ENCODE measurements around the gene ALG8. TPM values are rescaled to one million over a fixed set of nuclear protein-coding genes. Genes with fewer than 3 reads are reported as not detected.

The ALG8 gene
- total RNA-seq, 1 donor from 2014 or later, result 18.4 TPM

GRCh38 chr11:78161962-78162371 is 22.5 kb upstream of the ALG8 start:
- no peak for DNase-seq (ENCODE audit: low read depth)
- no peaks in the 10 kb centered on the region for H3K36me3 ChIP-seq (ENCODE audit: control insufficient read depth, insufficient read depth, low read length)
- no peaks in the 10 kb centered on the region for H3K27me3 ChIP-seq (ENCODE audit: control insufficient read depth, insufficient read depth, low read length)
- no peak for TF ChIP-seq CTCF (IDR thresholded peaks at IDR 0.05; ENCODE audit: insufficient read depth, low read length, severe bottlenecking)
- no peak overlapping the region for H3K4me3 ChIP-seq (ENCODE audit: low read depth, low read length)
- FAIRE-seq, result no peak

GRCh38 chr11:78161346-78161745 is 21.9 kb upstream of the ALG8 start:
- DNase-seq (ENCODE audit: low read depth) (no peak), FAIRE-seq (no peak)
- Histone ChIP-seq H3K4me3 (ENCODE audit: low read depth, low read length) (no peak overlapping the region), H3K27me3 (ENCODE audit: control insufficient read depth, insufficient read depth, low read length) (no peaks in the 10 kb centered on the region), H3K36me3 (ENCODE audit: control insufficient read depth, insufficient read depth, low read length) (no peaks in the 10 kb centered on the region)
- TF ChIP-seq CTCF (IDR thresholded peaks at IDR 0.05; ENCODE audit: insufficient read depth, low read length, severe bottlenecking), result no peak

GRCh38 chr11:78160557-78160956 is 21.1 kb upstream of the ALG8 start:
- Histone ChIP-seq H3K36me3 (ENCODE audit: control insufficient read depth, insufficient read depth, low read length) (no peaks in the 10 kb centered on the region), H3K4me3 (ENCODE audit: low read depth, low read length) (no peak overlapping the region), H3K27me3 (ENCODE audit: control insufficient read depth, insufficient read depth, low read length) (no peaks in the 10 kb centered on the region)
- DNase-seq (ENCODE audit: low read depth) (no peak), FAIRE-seq (no peak)
- no peak for TF ChIP-seq CTCF (IDR thresholded peaks at IDR 0.05; ENCODE audit: insufficient read depth, low read length, severe bottlenecking)

- Histone ChIP-seq H3K27me3 (ENCODE audit: control insufficient read depth, insufficient read depth, low read length) (no peaks in the 10 kb centered on the region), H3K36me3 (ENCODE audit: control insufficient read depth, insufficient read depth, low read length) (no peaks in the 10 kb centered on the region), H3K4me3 (ENCODE audit: low read depth, low read length) (no peak overlapping the region)
- FAIRE-seq (no peak), DNase-seq (ENCODE audit: low read depth) (no peak)
- TF ChIP-seq CTCF (IDR thresholded peaks at IDR 0.05; ENCODE audit: insufficient read depth, low read length, severe bottlenecking), result no peak
These were observed 19.7 kb upstream of the ALG8 start for GRCh38 chr11:78158987-78159652.

GRCh38 chr11:78156127-78156844 is 16.9 kb upstream of the ALG8 start:
- no peak for FAIRE-seq
- TF ChIP-seq CTCF (IDR thresholded peaks at IDR 0.05; ENCODE audit: insufficient read depth, low read length, severe bottlenecking), result no peak
- DNase-seq (ENCODE audit: low read depth), result no peak
- H3K36me3 ChIP-seq (ENCODE audit: control insufficient read depth, insufficient read depth, low read length), result no peaks in the 10 kb centered on the region
- no peaks in the 10 kb centered on the region for H3K27me3 ChIP-seq (ENCODE audit: control insufficient read depth, insufficient read depth, low read length)
- no peak overlapping the region for H3K4me3 ChIP-seq (ENCODE audit: low read depth, low read length)
